Endothelial cell of umbilical vein (primary cell): Measurements from ENCODE around the gene PAX2.

Experiments
- CTCF ChIP-seq, 2 donors: IDR thresholded peaks; 1 replicate in 1 of 2; 2 replicates in 1 of 2; pipeline ENCODE4 v1.5.1; 2011; ENCODE audit warnings: low read length in 2 of 2, mild to moderate bottlenecking in 2 of 2, moderate library complexity in 2 of 2, control low read depth in 1 of 2, inconsistent platforms in 1 of 2, low read depth in 1 of 2; ENCODE audit not compliant: insufficient read depth in 1 of 2; ENCODE audit errors: extremely low read depth in 1 of 2
- EZH2 ChIP-seq: IDR thresholded peaks from 2 replicates; pipeline ENCODE4 v1.6.1; 2012; ENCODE audit warnings: borderline replicate concordance, low read depth, mild to moderate bottlenecking, moderate library complexity, low read length, inconsistent platforms; ENCODE audit not compliant: severe bottlenecking
- FOS ChIP-seq: IDR thresholded peaks from 2 replicates; pipeline ENCODE4 v1.6.1; 2011; ENCODE audit warnings: mild to moderate bottlenecking, low read length, moderate library complexity, borderline replicate concordance; ENCODE audit not compliant: insufficient read depth
- JUN ChIP-seq: IDR thresholded peaks from 2 replicates; pipeline ENCODE4 v1.6.1; 2011; ENCODE audit warnings: borderline replicate concordance, low read depth; ENCODE audit not compliant: insufficient read length, insufficient read depth
- MAX ChIP-seq: IDR thresholded peaks from 2 replicates; pipeline ENCODE4 v1.6.1; 2011; ENCODE audit not compliant: insufficient read depth, insufficient read length
- MYC ChIP-seq: IDR thresholded peaks from one replicate; pipeline ENCODE4 v1.6.1; 2011; ENCODE audit warnings: mild to moderate bottlenecking, low read depth, low read length
- POLR2A ChIP-seq: IDR thresholded peaks from 2 replicates; pipeline ENCODE4 v1.6.1; 2012; ENCODE audit warnings: low read depth, mild to moderate bottlenecking, control low read depth, low read length
- POLR2AphosphoS5 ChIP-seq: IDR thresholded peaks from 2 replicates; pipeline ENCODE4 v1.6.1; 2012; ENCODE audit warnings: low read depth, mild to moderate bottlenecking, control low read depth, low read length, moderate library complexity; ENCODE audit not compliant: insufficient read depth

GRCh38 chr10:100875484-100876166, 130.2 kb downstream of the PAX2 start:
- TF ChIP-seq CTCF (IDR thresholded peaks at IDR 0.05; ENCODE audit: extremely low read depth in 1 of 2, insufficient read depth in 1 of 2, low read depth in 1 of 2, low read length in 2 of 2) (no peak), MAX (no peak), POLR2A (no peak), POLR2AphosphoS5 (no peak), EZH2 (no peak), JUN (no peak), MYC (no peak), FOS (no peak)
